PC-9 (cell line): Measurements from ENCODE around the gene PCNT. TPM values are rescaled to one million over a fixed set of nuclear protein-coding genes. Genes with fewer than 3 reads are reported as not detected.

Experiments used
- BruUV-seq: library from RNA; stranded (reverse); fragments of 400-500 nt; replicated peaks from 2 replicates; lab custom pipeline; 2021; lab: Mats Ljungman, UMichigan
- CTCF ChIA-PET: fragments of 300-600 bp; sonication (Branson Sonifier 250); formaldehyde crosslinking; loops from one replicate; lab custom pipeline; 2022; ENCODE audit warnings: antibody characterized with exemption; lab: Charles Lee
- POLR2A ChIA-PET: fragments of 300-600 bp; sonication (Branson Sonifier 250); formaldehyde crosslinking; loops from one replicate; lab custom pipeline; 2022; ENCODE audit warnings: antibody characterized with exemption; ENCODE audit not compliant: unreplicated experiment; lab: Charles Lee
- DNase-seq, 2 experiments: peaks; one replicate each; pipeline versions ENCODE4 v3.0.0 to v3.0.0-alpha.2; 2015 to 2022; ENCODE audit warnings: mixed read lengths in 1 of 2
- H2AFZ ChIP-seq: fragments of 200-600 bp; sonication (generic); 2 replicates; pipeline ENCODE4 v1.8.1; 2017; ENCODE audit warnings: antibody characterized with exemption
- H3F3A ChIP-seq: fragments of 200-600 bp; sonication (generic); 2 replicates; pipeline ENCODE4 v1.8.1; 2017; ENCODE audit warnings: antibody characterized with exemption, mild to moderate bottlenecking, low read depth; ENCODE audit not compliant: insufficient read depth
- H3K27ac ChIP-seq: fragments of 200-600 bp; sonication (generic); 2 replicates; pipeline ENCODE4 v1.6.1; 2016; ENCODE audit warnings: mixed run types
- H3K27me3 ChIP-seq: fragments of 200-600 bp; sonication (generic); 2 replicates; pipeline ENCODE4 v1.6.1; 2016; ENCODE audit warnings: low read depth, mixed run types; ENCODE audit not compliant: insufficient read depth
- H3K36me3 ChIP-seq: fragments of 200-600 bp; sonication (generic); 2 replicates; pipeline ENCODE4 v1.6.1; 2016; ENCODE audit warnings: low read depth, mixed run types
- H3K4me1 ChIP-seq: fragments of 200-600 bp; sonication (generic); replicated peaks from 2 replicates; pipeline ENCODE4 v1.6.1; 2016; ENCODE audit warnings: mixed run types; ENCODE audit not compliant: insufficient read depth
- H3K4me2 ChIP-seq: fragments of 200-600 bp; sonication (generic); 2 replicates; pipeline ENCODE4 v1.6.1; 2017; ENCODE audit warnings: mixed run types
- H3K4me3 ChIP-seq: fragments of 200-600 bp; sonication (generic); 2 replicates; pipeline ENCODE4 v1.6.1; 2016; ENCODE audit warnings: mixed run types
- H3K79me2 ChIP-seq: fragments of 200-600 bp; sonication (generic); 2 replicates; pipeline ENCODE4 v1.6.1; 2017; ENCODE audit warnings: low read depth, mixed run types
- H3K9me2 ChIP-seq: fragments of 200-600 bp; sonication (generic); 2 replicates; pipeline ENCODE4 v1.8.1; 2017; ENCODE audit warnings: mild to moderate bottlenecking; ENCODE audit not compliant: insufficient read depth
- H3K9me3 ChIP-seq: fragments of 200-600 bp; sonication (generic); 2 replicates; pipeline ENCODE4 v1.8.1; 2016; ENCODE audit warnings: low read depth; ENCODE audit not compliant: insufficient read depth
- H4K20me1 ChIP-seq: fragments of 200-600 bp; sonication (generic); 2 replicates; pipeline ENCODE4 v1.8.1; 2017; ENCODE audit not compliant: insufficient read depth
- EZH2 ChIP-seq: fragments of 200-600 bp; sonication (generic); IDR thresholded peaks from 2 replicates; pipeline ENCODE4 v1.8.0; 2017; ENCODE audit warnings: antibody characterized with exemption, low read depth
- intact Hi-C: fragments of 100-400 bp; cut with micrococcal nuclease; formaldehyde crosslinking; loops from one replicate; pipeline ENCODE4 v1.10.0; 2022; ENCODE audit not compliant: unreplicated experiment
- total RNA-seq: library from RNA; stranded (reverse); gene quantifications from 2 replicates; pipeline ENCODE4 v1.2.3, GENCODE V29; 2021
- TF ChIP-seq, protein P1 (sequence below): fragments of 200-600 bp; sonication (generic); conservative IDR thresholded peaks from 2 replicates; pipeline ENCODE4 v1.6.1; 2017; ENCODE audit warnings: mixed run types, antibody characterized with exemption, mild to moderate bottlenecking, moderate library complexity

Gene PCNT
- total RNA-seq, 1 experiment from 2014 or later: 33.4 TPM

DNA sequence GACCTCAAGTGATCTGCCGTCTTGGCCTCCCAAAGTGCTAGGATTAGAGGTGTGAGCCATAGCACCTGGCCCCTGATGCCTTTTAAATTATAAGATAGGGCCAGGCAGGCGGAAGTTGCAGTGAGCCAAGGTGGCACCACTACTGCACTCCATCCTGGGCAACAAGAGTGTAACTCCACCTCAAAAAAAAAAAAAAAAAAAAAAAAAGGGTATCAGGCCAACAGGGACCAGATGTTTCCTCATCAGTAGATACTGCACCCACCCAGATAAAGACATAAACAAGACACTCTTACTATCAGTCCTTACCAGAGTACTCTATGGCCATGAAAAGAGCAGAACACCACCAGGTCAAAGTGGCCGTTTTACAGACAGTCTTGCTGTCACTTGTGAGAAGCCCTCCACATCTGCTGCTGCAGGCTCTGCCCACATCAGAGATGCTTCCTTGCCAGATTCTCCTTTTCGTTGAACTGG is 3.6 kb upstream of the PCNT start:
- H3K4me2 ChIP-seq: no peak overlapping the region
- ChIA-PET POLR2A (no interaction called here), CTCF (no interaction called here)
- H2AFZ ChIP-seq: no peak overlapping the region
- BruUV-seq: no TSS peak
- H3K79me2 ChIP-seq: peaks cover 35% of the 10 kb centered on the region
- no peaks in the 10 kb centered on the region for H3K27me3 ChIP-seq
- H3K27ac ChIP-seq: no peak overlapping the region
- H3K9me3 ChIP-seq: no peaks in the 10 kb centered on the region
- H3K9me2 ChIP-seq: no peaks in the 10 kb centered on the region
- H3K4me3 ChIP-seq: no peak overlapping the region
- H3K4me1 ChIP-seq: peaks cover 6% of the 10 kb centered on the region
- TF ChIP-seq, protein P1, sequence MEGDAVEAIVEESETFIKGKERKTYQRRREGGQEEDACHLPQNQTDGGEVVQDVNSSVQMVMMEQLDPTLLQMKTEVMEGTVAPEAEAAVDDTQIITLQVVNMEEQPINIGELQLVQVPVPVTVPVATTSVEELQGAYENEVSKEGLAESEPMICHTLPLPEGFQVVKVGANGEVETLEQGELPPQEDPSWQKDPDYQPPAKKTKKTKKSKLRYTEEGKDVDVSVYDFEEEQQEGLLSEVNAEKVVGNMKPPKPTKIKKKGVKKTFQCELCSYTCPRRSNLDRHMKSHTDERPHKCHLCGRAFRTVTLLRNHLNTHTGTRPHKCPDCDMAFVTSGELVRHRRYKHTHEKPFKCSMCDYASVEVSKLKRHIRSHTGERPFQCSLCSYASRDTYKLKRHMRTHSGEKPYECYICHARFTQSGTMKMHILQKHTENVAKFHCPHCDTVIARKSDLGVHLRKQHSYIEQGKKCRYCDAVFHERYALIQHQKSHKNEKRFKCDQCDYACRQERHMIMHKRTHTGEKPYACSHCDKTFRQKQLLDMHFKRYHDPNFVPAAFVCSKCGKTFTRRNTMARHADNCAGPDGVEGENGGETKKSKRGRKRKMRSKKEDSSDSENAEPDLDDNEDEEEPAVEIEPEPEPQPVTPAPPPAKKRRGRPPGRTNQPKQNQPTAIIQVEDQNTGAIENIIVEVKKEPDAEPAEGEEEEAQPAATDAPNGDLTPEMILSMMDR: no peak
- TF ChIP-seq EZH2: no peak
- no peaks in the 10 kb centered on the region for H3K36me3 ChIP-seq
- no peaks in the 10 kb centered on the region for H4K20me1 ChIP-seq
- H3F3A ChIP-seq: peaks cover under 1% of the 10 kb centered on the region; the same call in 1 of the 2 replicates
- intact Hi-C loops: no loop called here
- DNase-seq: no peak

- peaks cover 55% of the 10 kb centered on the region for H3K79me2 ChIP-seq
Observed at GRCh38 chr21:46322351-46323226, 1.4 kb upstream of the PCNT start.

DNA sequence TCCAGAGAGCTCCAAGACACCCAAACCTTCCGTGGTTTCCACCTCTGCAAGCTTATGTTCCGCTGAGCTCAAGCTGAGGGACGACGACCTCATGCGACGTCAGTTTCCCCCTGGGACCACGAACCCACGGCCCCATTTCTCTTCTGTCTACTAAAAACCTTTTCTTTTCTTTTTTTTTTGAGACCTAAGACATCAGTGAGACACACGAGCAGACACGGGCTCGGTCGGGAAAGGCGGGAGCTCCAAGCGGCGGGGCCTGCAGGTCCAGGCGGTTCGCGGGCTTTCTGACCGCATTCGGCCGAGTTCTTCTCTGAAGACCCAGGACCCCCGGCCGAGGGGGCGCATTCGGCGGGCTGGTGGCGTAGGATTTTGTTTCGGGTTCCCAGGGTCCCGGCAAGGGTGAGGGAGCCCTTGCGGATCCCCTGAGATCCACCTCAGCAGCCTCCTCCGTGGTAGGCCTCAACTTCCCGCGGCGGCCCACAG is 688 bp upstream of the PCNT start:
- Histone ChIP-seq H3K36me3 (no peaks in the 10 kb centered on the region), H3K79me2 (peaks cover 59% of the 10 kb centered on the region), H2AFZ (peak overlapping the region; percentile 78), H3K4me3 (peak overlapping the region; percentile 98), H3K27me3 (no peaks in the 10 kb centered on the region), H3K27ac (no peak overlapping the region), H4K20me1 (no peaks in the 10 kb centered on the region), H3F3A (peaks cover 8% of the 10 kb centered on the region; the same call in 1 of the 2 replicates), H3K4me2 (peak overlapping the region; percentile 89), H3K9me3 (no peaks in the 10 kb centered on the region), H3K4me1 (peaks cover 16% of the 10 kb centered on the region), H3K9me2 (no peaks in the 10 kb centered on the region)
- BruUV-seq: TSS peak; percentile 53
- TF ChIP-seq, protein P1: no peak
- no peak for TF ChIP-seq EZH2
- CTCF ChIA-PET: no interaction called here
- POLR2A ChIA-PET: interaction anchor here (0.6 kb wide), 1 partner anchor 985 kb away, joined by 5 read pairs; no protein-coding TSS in a partner anchor
- no peak for DNase-seq
- intact Hi-C loops: no loop called here

More at GRCh38 chr21:46322351-46323226, 1.4 kb upstream of the PCNT start:
- TF ChIP-seq, protein P1: no peak
- no peak for TF ChIP-seq EZH2
- peak overlapping the region; percentile 89 for H3K4me2 ChIP-seq
- CTCF ChIA-PET: no interaction called here
- no peaks in the 10 kb centered on the region for H3K27me3 ChIP-seq
- no peaks in the 10 kb centered on the region for H4K20me1 ChIP-seq
- POLR2A ChIA-PET: interaction anchor here (0.6 kb wide), 1 partner anchor 984 kb away, joined by 5 read pairs; no protein-coding TSS in a partner anchor
- peaks cover 16% of the 10 kb centered on the region for H3K4me1 ChIP-seq
- intact Hi-C loops: no loop called here
- no peaks in the 10 kb centered on the region for H3K36me3 ChIP-seq
- H3K9me3 ChIP-seq: no peaks in the 10 kb centered on the region
- peaks cover 8% of the 10 kb centered on the region; the same call in 1 of the 2 replicates for H3F3A ChIP-seq
- H3K9me2 ChIP-seq: no peaks in the 10 kb centered on the region
- peak in 1 of 2 experiments; percentile 14 for DNase-seq
- no TSS peak for BruUV-seq
- H2AFZ ChIP-seq: peak overlapping the region; percentile 78
- peak overlapping the region; percentile 98 for H3K4me3 ChIP-seq
- no peak overlapping the region for H3K27ac ChIP-seq
